BJ (cell line): Measurements from ENCODE around the gene RBM39. TPM values are rescaled to one million over a fixed set of nuclear protein-coding genes. Genes with fewer than 3 reads are reported as not detected.

Source experiments
- CTCF ChIA-PET: fragments of 350-600 bp; formaldehyde crosslinking; extraction: SDS; loops from one replicate; lab custom pipeline; 2021; ENCODE audit warnings: antibody characterized with exemption, inconsistent platforms; lab: Yijun Ruan, JAX
- POLR2A ChIA-PET: fragments of 300-600 bp; sonication (Branson Sonifier 250); formaldehyde crosslinking; extraction: SDS; loops from one replicate; lab custom pipeline; 2021; ENCODE audit warnings: antibody characterized with exemption; lab: Charles Lee
- DNase-seq: peaks from one replicate; pipeline ENCODE4 v3.0.0-alpha.2; 2011; ENCODE audit warnings: low read depth
- H3K27me3 ChIP-seq: 2 replicates; pipeline ENCODE4 v1.6.0; 2011; ENCODE audit warnings: low read length; ENCODE audit not compliant: control insufficient read depth, insufficient read depth
- H3K36me3 ChIP-seq: 2 replicates; pipeline ENCODE4 v1.5.1; 2011; ENCODE audit warnings: low read length; ENCODE audit not compliant: control insufficient read depth, insufficient read depth
- H3K4me3 ChIP-seq: 2 replicates; pipeline ENCODE4 v1.5.1; 2011; ENCODE audit warnings: low read depth, mild to moderate bottlenecking, control low read depth, low read length
- polyA plus RNA-seq: library from polyadenylated mRNA; depleted of rRNA; stranded (reverse); fragments of >200 nt; gene quantifications from 2 replicates; pipeline ENCODE4 v1.2.3, GENCODE V29; 2011
- TF ChIP-seq, protein P1 (sequence below): IDR thresholded peaks from 2 replicates; pipeline ENCODE4 v1.5.1; 2011; ENCODE audit warnings: low read depth, mild to moderate bottlenecking, control low read depth, inconsistent platforms, low read length, moderate library complexity; ENCODE audit not compliant: insufficient read depth

Gene RBM39
- polyA plus RNA-seq, 1 experiment, result 63.5 TPM

DNA sequence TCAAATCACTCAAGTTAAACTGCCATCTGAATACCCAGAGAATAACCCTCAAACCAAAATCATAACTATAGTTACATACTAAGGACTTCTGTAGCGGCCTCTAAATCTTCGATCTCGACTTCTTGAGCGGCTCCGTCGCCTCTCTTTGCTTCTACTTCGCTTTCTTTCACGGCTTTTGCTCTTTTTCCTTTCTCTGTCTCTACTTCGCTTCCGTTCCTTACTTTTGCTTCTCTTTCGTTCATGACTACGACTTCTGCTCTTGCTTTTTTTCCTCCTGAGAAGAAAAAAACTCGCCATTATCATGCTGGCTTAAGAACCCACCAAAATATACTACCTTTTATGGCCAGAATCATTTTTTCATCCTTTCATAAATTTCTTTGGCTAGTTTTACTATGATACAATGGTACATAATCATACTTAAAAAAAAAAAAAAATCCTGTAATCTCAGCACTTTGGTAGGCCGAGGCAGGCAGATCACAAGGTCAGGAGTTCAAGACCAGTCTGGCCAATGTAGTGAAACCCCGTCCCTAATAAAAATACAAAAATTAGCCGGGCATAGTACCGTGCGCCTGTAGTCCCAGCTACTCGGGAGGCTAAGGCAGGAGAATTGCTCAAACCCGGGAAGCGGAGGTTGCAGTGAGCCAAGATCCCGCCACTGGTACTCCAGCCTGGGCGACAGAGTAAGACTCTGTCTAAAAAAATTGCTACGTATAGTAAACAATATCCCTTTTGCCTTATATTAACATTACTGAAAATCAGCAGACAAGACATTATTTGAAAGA is 10.0 kb downstream of the RBM39 start:
- ChIA-PET CTCF (no interaction called here), POLR2A (no interaction called here)
- TF ChIP-seq, protein P1, sequence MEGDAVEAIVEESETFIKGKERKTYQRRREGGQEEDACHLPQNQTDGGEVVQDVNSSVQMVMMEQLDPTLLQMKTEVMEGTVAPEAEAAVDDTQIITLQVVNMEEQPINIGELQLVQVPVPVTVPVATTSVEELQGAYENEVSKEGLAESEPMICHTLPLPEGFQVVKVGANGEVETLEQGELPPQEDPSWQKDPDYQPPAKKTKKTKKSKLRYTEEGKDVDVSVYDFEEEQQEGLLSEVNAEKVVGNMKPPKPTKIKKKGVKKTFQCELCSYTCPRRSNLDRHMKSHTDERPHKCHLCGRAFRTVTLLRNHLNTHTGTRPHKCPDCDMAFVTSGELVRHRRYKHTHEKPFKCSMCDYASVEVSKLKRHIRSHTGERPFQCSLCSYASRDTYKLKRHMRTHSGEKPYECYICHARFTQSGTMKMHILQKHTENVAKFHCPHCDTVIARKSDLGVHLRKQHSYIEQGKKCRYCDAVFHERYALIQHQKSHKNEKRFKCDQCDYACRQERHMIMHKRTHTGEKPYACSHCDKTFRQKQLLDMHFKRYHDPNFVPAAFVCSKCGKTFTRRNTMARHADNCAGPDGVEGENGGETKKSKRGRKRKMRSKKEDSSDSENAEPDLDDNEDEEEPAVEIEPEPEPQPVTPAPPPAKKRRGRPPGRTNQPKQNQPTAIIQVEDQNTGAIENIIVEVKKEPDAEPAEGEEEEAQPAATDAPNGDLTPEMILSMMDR, result no peak
- Histone ChIP-seq H3K36me3 (peaks cover 16% of the 10 kb centered on the region), H3K27me3 (no peaks in the 10 kb centered on the region), H3K4me3 (no peak overlapping the region)
- DNase-seq, result no peak

DNA sequence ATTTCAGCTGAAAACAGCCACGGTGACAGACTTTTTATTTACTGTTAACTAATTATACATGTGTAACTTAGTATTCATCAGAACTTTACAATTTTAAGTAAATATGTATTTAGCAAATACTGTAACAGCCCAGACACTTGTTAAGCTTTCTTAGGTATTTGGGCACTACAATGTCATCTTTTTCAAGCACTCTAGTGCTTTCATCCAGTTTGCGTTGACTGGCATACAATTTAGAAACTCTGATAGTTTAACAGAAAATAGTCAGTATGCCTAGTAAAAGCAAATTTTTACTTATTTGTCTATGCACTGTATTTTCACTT is 10.6 kb downstream of the RBM39 start:
- POLR2A ChIA-PET, result interaction anchor here (1.1 kb wide), 1 partner anchor 222 kb away, joined by 5 read pairs; no protein-coding TSS in a partner anchor
- no peaks in the 10 kb centered on the region for H3K27me3 ChIP-seq
- no peak for DNase-seq
- peaks cover 19% of the 10 kb centered on the region for H3K36me3 ChIP-seq
- CTCF ChIA-PET, result no interaction called here
- no peak overlapping the region for H3K4me3 ChIP-seq
- TF ChIP-seq, protein P1, result no peak

DNA sequence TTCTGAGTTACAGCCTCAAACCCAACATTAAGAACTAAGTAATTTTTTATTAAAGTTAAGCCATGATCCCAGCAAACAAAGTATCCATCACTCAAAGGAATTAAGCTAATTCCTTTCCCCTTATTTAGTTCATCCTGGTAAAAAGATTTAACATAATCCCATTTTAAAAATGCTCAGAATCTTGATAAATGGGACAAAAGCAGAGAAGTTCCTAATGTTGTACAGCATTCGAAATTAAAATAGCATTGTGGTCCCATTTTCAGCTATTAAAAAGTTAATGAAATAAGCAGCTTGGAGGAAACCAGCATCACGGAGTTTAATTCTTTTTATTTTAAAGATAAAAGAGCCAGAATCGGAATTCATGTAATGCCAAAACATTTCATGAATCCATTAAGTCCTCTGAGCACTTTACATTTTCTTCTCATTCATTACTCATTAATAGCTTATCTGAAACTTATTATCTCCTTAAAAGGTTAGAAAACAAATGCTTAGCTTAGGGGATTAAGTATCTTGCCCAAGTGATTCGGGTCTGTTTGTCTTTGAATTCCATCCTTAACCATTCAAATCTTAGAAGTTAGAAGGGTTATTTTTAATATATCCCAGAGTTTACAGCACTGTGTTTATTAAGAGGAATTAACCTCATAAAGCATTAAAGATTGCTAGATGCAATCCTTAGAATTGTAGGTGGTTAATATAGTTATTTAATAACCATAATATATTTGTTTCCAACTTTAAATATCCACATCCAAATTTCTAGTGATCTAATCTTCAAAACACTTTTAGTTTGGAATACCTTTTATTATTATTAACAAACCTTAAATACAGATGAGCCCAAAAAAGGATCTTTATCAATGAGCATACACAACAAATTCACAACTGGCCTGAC is 11.2 kb downstream of the RBM39 start:
- Histone ChIP-seq H3K4me3 (no peak overlapping the region), H3K36me3 (peaks cover 19% of the 10 kb centered on the region), H3K27me3 (no peaks in the 10 kb centered on the region)
- CTCF ChIA-PET, result interaction anchor here (0.8 to 1.2 kb wide), 2 partner anchors 9 to 11 kb away, joined by 3 to 4 read pairs; no protein-coding TSS in a partner anchor
- POLR2A ChIA-PET, result interaction anchor here (1.1 kb wide), 1 partner anchor 222 kb away, joined by 5 read pairs; no protein-coding TSS in a partner anchor
- TF ChIP-seq, protein P1, result no peak
- no peak for DNase-seq

DNA sequence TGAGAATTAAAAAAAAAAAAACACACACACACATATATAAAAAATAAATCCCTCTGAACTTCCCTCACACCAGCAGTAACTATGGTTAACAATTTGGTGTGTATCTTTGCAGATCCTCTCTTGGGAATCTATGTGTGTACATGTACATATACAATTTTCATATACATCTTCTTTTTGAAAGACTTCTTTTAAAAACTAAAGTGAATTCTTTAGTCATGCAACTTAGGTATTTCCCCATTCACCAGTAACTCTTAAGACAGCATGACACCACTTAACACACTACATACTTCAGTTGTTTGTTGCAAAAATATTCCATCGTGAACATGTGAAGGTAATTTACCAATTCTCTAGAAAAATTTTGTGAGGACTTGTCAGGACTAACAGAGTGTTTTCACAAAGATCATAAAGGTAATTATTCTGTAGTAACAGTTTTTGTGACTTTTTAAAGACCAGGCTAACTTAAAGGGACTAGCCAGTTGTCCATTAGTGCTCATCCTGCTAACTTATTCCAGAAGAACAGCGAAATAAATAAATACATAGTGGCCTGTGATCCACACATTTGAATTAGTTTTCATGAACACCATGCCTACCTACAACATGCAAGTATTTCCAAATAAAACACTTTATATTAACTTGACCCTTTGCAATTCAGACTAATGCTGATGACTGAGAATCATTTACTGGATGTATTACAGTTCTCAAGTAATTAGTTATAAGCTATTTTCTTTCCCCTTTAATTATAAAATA is 12.1 kb downstream of the RBM39 start:
- ChIA-PET CTCF (interaction anchor here (0.8 to 3.6 kb wide), 3 partner anchors 8 to 10 kb away, joined by 3 to 10 read pairs (median 4); no protein-coding TSS in a partner anchor), POLR2A (interaction anchor here (1.1 kb wide), 1 partner anchor 223 kb away, joined by 5 read pairs; no protein-coding TSS in a partner anchor)

More for the DNA sequence above, 12.1 kb downstream of the RBM39 start:
- Histone ChIP-seq H3K27me3 (no peaks in the 10 kb centered on the region), H3K36me3 (peaks cover 23% of the 10 kb centered on the region), H3K4me3 (no peak overlapping the region)
- TF ChIP-seq, protein P1, result no peak
- no peak for DNase-seq
